Tracheal epithelial cell (primary cell): Measurements from ENCODE around the gene IL16. TPM values are rescaled to one million over a fixed set of nuclear protein-coding genes. Genes with fewer than 3 reads are reported as not detected.

Experiments used
- total RNA-seq: library from RNA; depleted of rRNA; stranded (reverse); fragments of >200 nt; gene quantifications from 2 replicates; pipeline ENCODE4 v1.2.1, GENCODE V29; 2014

The IL16 gene
- under 0.01 TPM in 2 replicates for total RNA-seq

GRCh38 chr15:81196576-81197254 is at the start of gene IL16:
TSS of gene IL16 (plus strand) at chr15:81196879. CDS start at chr15:81225400, 28,521 bp downstream.

DNA sequence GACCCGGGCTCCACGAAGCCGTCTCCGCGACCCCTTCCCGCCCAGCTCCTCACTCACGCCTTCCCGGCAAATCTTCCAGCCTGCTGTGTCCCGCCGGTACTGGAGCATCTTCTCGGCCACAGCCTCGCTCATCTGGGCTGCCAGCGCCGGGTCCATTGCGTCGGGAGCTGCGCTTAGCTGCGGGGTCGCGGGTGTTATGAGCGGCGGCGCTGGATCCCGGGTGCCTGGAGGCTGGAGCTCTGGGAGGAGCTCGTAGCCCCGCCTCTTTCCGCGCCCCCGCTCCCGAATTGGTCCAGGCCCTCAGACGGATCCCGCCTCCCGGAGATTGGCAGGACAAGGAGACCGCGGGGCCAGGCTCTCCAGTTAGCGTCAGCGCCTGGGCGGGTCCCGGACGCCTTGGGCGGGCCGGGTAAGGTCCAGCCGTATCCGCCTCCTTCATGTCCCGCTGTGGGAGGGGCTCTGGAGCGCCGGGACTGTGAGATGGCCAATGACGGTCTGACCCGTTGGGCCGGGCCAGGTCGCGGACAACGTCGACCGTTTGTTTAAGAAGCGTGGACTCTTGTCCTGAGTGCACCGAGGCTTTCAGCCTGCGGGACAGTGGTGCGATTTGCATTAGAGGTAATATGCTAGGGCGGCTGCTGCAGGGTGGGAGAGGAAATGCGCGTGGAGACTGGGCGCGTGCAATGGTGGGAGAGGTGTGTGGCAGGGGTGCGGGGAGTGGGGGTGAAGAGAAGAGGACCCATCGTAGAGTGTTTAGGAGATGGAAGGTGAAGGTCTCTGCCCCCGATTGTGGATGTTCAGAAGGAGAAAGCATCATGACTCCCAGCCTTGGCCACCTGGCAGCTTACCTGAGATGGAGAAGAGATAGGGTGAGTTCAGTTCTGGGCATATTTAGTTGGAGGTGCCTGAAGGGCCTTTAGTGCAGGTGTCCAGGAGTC is 127.5 kb downstream of the IL16 start, which contains the start of gene STARD5:
STARD5 (minus strand) TSS at position 198 of the 938 bp plus-strand sequence; CDS start at position 156, 42 bp downstream.

Other genes starting within 250 kb of the IL16 start
- 16.9 and 19.4 TPM in 2 replicates for gene MESD, start 207.1 kb upstream of the IL16 start, total RNA-seq
- 12.0 and 13.4 TPM in 2 replicates for gene TLNRD1, start 196.0 kb upstream of the IL16 start, total RNA-seq
- gene CFAP161, start 62.6 kb upstream of the IL16 start, total RNA-seq: not detected in 2 replicates
- 4.3 and 8.7 TPM in 2 replicates for gene STARD5, start 127.3 kb downstream of the IL16 start, total RNA-seq
- not detected in 2 replicates for gene TMC3, start 177.3 kb downstream of the IL16 start, total RNA-seq